HG03460 (cell line): Measurements from ENCODE around the gene PTPN12.
"Not testable (repeated sequence)": the region's sequence is repeated elsewhere in the genome, so short reads cannot be mapped to it uniquely, and the experiment has no call there.

Experiments
- ATAC-seq: cut with Tn5 transposase; IDR thresholded peaks from one replicate; pipeline ENCODE4 v1.9.1; 2021; ENCODE audit not compliant: unreplicated experiment

The PTPN12 gene

GRCh38 chr7:77575187-77575586 is 38.1 kb downstream of the PTPN12 start:
- ATAC-seq = no peak

GRCh38 chr7:77576856-77577255 is 39.8 kb downstream of the PTPN12 start:
- ATAC-seq = no peak

- ATAC-seq = no peak
Measured at GRCh38 chr7:77579797-77580196, 42.7 kb downstream of the PTPN12 start.

- no peak for ATAC-seq
Measured at GRCh38 chr7:77580762-77581350, 43.8 kb downstream of the PTPN12 start.

GRCh38 chr7:77587272-77587671 is 50.2 kb downstream of the PTPN12 start:
- no peak for ATAC-seq

GRCh38 chr7:77600952-77601351 is 63.9 kb downstream of the PTPN12 start:
- ATAC-seq = no peak

GRCh38 chr7:77606562-77606961 is 69.5 kb downstream of the PTPN12 start:
- no peak for ATAC-seq

GRCh38 chr7:77619314-77619713 is 82.2 kb downstream of the PTPN12 start:
- no peak for ATAC-seq

GRCh38 chr7:77626586-77627308 is 89.7 kb downstream of the PTPN12 start:
- ATAC-seq = no peak

GRCh38 chr7:77627309-77627676 is 90.2 kb downstream of the PTPN12 start:
- no peak for ATAC-seq

GRCh38 chr7:77629797-77630196 is 92.7 kb downstream of the PTPN12 start:
- ATAC-seq = no peak

- no peak for ATAC-seq
Measured at GRCh38 chr7:77631820-77632219, 94.7 kb downstream of the PTPN12 start.

- ATAC-seq = no peak
Measured at GRCh38 chr7:77644774-77645173, 107.7 kb downstream of the PTPN12 start.

- no peak for ATAC-seq
Measured at GRCh38 chr7:77648742-77649338, 111.7 kb downstream of the PTPN12 start.

GRCh38 chr7:77649716-77650349 is 112.7 kb downstream of the PTPN12 start:
- ATAC-seq = no peak

GRCh38 chr7:77651575-77652162 is 114.6 kb downstream of the PTPN12 start:
- no peak for ATAC-seq

- not testable (repeated sequence) for ATAC-seq
Measured at GRCh38 chr7:77652826-77653225, 115.7 kb downstream of the PTPN12 start.

- no peak for ATAC-seq
Measured at GRCh38 chr7:77653572-77653971, 116.5 kb downstream of the PTPN12 start.

- no peak for ATAC-seq
Measured at GRCh38 chr7:77655356-77655755, 118.3 kb downstream of the PTPN12 start.

GRCh38 chr7:77655836-77656455 is 118.9 kb downstream of the PTPN12 start:
- no peak for ATAC-seq
